GM18511 (cell line): ENCODE data around the gene CACNA1G.

ENCODE experiments used
- ATAC-seq: cut with Tn5 transposase; IDR thresholded peaks from one replicate; pipeline ENCODE4 v1.9.1; 2021; ENCODE audit warnings: mild to moderate bottlenecking, moderate library complexity; ENCODE audit not compliant: unreplicated experiment

Gene CACNA1G

DNA sequence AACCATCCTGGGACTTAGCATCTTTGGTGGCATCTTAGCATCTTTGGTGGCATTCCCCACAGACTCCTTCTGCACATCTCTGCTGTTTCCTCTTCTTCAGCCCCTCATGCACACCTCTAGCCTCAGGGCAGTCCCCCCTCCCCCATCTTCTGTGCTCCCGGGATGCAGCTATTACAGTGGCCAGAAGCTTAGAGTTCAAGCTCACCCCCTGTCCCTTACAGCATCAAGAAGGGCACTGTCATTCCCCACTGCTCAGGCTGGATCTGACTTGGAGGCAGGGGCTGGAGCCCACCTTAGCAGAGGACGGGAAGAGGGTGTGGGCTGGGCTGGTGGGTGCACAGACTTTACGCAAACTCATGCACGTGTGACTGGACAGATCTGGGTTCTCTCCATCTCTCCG lies 27.3 kb upstream of the CACNA1G start:
- no peak for ATAC-seq

DNA sequence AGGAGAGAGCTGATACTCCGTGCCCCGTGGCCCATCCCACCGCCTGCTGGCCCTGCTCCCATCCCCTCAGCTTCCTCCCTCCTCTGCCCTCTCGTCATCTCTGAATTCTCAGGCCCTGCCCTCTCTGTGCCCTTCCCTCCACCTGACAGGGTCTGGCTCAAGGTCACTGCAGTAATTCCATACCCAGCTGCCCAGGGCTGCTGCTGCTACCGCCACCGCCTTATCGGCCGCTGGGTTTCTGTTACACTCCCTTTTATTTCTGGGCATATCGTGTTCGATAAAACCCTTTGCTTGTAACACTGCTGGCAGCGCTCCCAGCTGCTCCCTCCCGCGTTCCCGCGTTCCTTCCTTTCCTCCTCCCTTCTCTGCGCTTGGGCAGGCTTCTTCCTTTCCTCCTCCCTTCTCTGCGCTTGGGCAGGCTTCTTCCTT lies 26.8 kb upstream of the CACNA1G start:
- ATAC-seq, result no peak

DNA sequence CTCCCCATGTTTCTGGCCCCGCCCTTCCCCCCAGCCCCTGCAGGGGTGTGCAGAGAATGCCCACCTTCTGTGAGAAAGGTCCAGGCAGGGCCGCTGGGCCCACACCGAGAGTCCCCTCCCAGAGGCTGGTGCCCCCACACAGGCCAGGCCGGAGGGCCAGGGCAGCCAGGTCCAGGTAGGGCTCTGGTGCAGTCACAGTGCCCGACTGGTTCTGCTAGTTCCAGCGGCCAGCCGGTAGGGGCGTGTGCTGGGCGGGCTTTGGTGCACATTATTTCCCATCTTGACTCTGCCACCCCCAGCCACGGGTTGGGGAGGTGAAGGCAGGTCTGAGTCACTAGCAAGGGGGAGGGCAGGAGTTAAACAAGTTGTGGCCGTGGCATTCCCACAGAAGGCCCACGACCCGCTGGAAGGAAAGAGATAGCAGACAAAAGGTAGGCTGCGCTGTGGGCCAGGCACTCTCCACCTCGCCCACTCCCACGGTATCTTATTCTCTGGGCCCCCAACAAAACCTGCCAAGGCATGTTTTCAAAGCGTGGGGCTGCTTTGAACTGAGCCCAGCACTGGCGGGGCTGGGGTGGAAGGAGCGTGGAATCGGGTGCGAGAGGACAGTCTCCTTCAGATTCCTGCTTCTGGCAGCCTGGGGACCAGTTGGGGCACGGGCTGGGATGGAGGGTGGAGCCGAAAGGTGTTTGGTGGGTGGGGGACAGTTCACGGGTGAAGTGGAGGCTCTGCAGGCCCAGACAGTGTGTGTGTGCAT lies 26.1 kb upstream of the CACNA1G start:
- no peak for ATAC-seq

DNA sequence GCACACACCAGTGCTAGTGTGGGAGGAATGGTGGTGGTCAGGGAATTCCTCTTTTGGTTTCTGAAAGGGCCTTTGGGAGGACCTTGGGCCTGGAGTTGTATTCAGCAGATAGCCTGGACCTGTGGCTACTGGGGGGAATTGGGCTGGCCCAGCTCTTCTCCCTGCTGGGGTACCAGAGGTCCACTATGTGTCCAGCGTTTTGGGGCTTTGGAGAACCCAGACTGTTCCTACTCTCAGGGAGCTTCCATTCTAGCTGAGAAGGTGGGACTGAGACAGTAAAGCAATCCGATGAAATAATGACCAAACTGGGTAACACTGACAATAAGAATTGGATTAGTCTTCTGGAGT lies 25.6 kb upstream of the CACNA1G start:
- no peak for ATAC-seq

GRCh38 chr17:50535407-50535806 lies 25.1 kb upstream of the CACNA1G start:
- ATAC-seq, result no peak

- ATAC-seq, result no peak
These were observed 23.6 kb upstream of the CACNA1G start for GRCh38 chr17:50536683-50537646.

- ATAC-seq, result no peak
These were observed 22.6 kb upstream of the CACNA1G start for GRCh38 chr17:50537721-50538548.

GRCh38 chr17:50538549-50539410 lies 21.7 kb upstream of the CACNA1G start:
- no peak for ATAC-seq

DNA sequence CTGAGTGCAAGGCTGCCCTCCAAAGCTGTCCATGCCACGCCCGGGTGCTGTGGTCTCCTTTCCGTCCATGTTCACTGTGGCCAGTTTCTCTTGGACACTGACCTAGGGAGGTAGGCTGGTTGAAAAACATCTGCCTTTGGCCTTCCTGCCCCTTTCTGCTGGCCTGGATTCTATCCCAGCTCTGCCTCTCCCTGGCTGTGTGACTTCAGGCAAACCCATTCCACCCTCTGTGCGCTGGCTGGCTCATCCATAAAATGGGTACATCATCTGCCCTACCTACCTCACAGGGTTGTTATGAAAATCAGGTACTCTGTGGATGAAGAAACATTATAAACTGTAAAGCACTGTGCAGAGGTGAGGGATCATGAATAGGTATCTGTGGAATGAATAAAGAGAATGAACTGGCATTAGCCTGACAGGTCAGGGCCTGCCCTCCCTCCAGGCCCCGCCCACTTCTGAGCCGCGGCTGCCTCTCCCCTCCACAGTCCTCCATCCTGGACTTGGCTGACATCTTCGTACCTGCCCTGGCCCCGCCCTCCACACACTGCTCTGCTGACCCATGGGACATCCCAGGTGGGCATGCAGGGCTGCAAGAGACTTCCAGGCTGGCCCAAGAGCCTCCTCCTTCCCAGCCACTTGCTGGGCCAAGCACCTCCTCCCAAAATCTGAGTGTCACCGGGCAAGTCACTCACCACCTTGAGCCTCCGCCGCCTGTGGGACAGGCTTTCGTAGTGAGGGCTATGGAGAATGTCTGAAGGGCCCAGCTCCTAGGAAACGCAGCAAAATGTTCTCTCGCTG lies 20.6 kb upstream of the CACNA1G start:
- ATAC-seq, result no peak

- no peak for ATAC-seq
These were observed 19.7 kb upstream of the CACNA1G start for GRCh38 chr17:50540560-50541401.

GRCh38 chr17:50541402-50541715 lies 19.2 kb upstream of the CACNA1G start:
- ATAC-seq, result no peak

GRCh38 chr17:50541716-50542688 lies 18.5 kb upstream of the CACNA1G start:
- ATAC-seq, result peak; percentile 87

GRCh38 chr17:50542795-50543774 lies 17.4 kb upstream of the CACNA1G start:
- no peak for ATAC-seq

GRCh38 chr17:50544516-50544915 lies 16.0 kb upstream of the CACNA1G start:
- ATAC-seq, result no peak

DNA sequence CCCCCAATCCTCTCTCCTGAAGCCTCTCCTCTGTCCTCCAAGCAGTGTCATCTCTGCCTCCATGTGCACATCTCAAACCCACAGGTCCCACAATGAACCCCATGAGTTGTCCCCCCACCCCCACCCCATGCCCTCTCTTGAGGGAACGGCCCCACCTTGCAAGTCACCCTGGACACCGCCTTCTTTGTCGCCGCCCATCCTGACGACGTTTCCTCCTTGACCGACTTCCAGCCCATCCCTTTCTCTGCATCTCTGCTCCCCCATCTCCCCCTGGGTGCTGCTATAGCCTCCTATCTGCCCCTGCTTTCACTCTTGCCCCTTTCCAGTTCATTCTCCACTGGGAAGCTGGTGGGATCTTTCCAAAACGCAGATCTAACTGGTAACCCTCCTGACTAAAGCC lies 15.2 kb upstream of the CACNA1G start:
- ATAC-seq, result no peak

GRCh38 chr17:50546701-50547034 lies 13.8 kb upstream of the CACNA1G start:
- no peak for ATAC-seq
